H1 (cell line): Measurements from ENCODE around the gene ANXA2. TPM values are rescaled to one million over a fixed set of nuclear protein-coding genes. Genes with fewer than 3 reads are reported as not detected.

Experiments
- BCL11A ChIP-seq, 2 experiments: IDR thresholded peaks; one replicate each; pipeline ENCODE4 v1.6.1; 2011; ENCODE audit warnings: low read depth in 2 of 2, low read length in 2 of 2, mild to moderate bottlenecking in 2 of 2
- CBX5 ChIP-seq: fragments of 300-800, 300-1000 bp; sonication (generic); IDR thresholded peaks from 2 replicates; pipeline ENCODE4 v1.7.1; 2016; ENCODE audit warnings: antibody characterized with exemption, low read length, low read depth
- CEBPB ChIP-seq: IDR thresholded peaks from 2 replicates; pipeline ENCODE4 v1.6.1; 2012; ENCODE audit warnings: low read depth, low read length
- CHD2 ChIP-seq: IDR thresholded peaks from 2 replicates; pipeline ENCODE4 v1.6.1; 2012; ENCODE audit warnings: low read length, improper control_type of control experiment
- CHD7 ChIP-seq: fragments of 300-600 bp; sonication (generic); IDR thresholded peaks from 2 replicates; pipeline ENCODE4 v1.7.1; 2012; ENCODE audit warnings: low read length, moderate library complexity, mild to moderate bottlenecking, inconsistent platforms; ENCODE audit not compliant: insufficient replicate concordance
- CREB1 ChIP-seq: IDR thresholded peaks from 2 replicates; pipeline ENCODE4 v1.6.1; 2012; ENCODE audit warnings: inconsistent platforms
- JUND ChIP-seq: IDR thresholded peaks from 2 replicates; pipeline ENCODE4 v1.6.1; 2011; ENCODE audit warnings: mild to moderate bottlenecking, improper control_type of control experiment, low read length
- MAFK ChIP-seq: IDR thresholded peaks from 2 replicates; pipeline ENCODE4 v1.6.1; 2012; ENCODE audit warnings: low read depth, mild to moderate bottlenecking, improper control_type of control experiment, low read length
- POLR2A ChIP-seq, 2 experiments: IDR thresholded peaks; 1 replicate in 1 of 2; 2 replicates in 1 of 2; pipeline ENCODE4 v1.6.1; 2011; ENCODE audit warnings: low read depth in 2 of 2, low read length in 2 of 2, mild to moderate bottlenecking in 2 of 2; ENCODE audit errors: control extremely low read depth in 1 of 2
- YY1 ChIP-seq: IDR thresholded peaks from 2 replicates; pipeline ENCODE4 v1.6.1; 2011; ENCODE audit warnings: low read depth, mild to moderate bottlenecking, low read length
- ZNF274 ChIP-seq: IDR thresholded peaks from 2 replicates; pipeline ENCODE4 v1.7.0; 2012; ENCODE audit warnings: low read length, borderline replicate concordance; ENCODE audit errors: extremely low read depth
- polyA plus RNA-seq, 7 experiments: library from polyadenylated mRNA; depleted of rRNA in 3 of 7; stranded (reverse) in 5 of 7; unstranded in 2 of 7; fragments of >200 nt in 5 of 7; fragments of 200-250 nt in 2 of 7; gene quantifications; 1 replicate in 5 of 7; 2 replicates in 1 of 7; 4 replicates in 1 of 7; pipeline versions ENCODE4 v1.2.1 to v1.2.3, GENCODE V29; 2011 to 2013; ENCODE audit warnings: missing spikeins in 2 of 7, mixed read lengths in 2 of 7
- total RNA-seq: library from RNA; stranded (reverse); fragmentation: NEBNext Ultra II Directional; extraction: Animal tissue kit (Norgen Biotek cat#: 25700); gene quantifications from 2 replicates; pipeline ENCODE4 v1.2.1, GENCODE V29; 2021

ANXA2 gene
- total and polyA plus RNA-seq, 2 of the 8 experiments (the other 6 are each of a cell fraction or from before 2014, with no cell fraction given) = 178 to 217 TPM

- TF ChIP-seq CHD7 (no peak), POLR2A (IDR thresholded peaks at IDR 0.05; ENCODE audit: control extremely low read depth in 1 of 2, low read depth in 2 of 2, low read length in 2 of 2) (no peak), ZNF274 (no peak), JUND (no peak), CHD2 (no peak), YY1 (no peak), MAFK (no peak), BCL11A (IDR thresholded peaks at IDR 0.05; ENCODE audit: low read depth in 2 of 2, low read length in 2 of 2) (no peak), CREB1 (no peak), CBX5 (no peak), CEBPB (no peak)
These were observed 34.7 kb downstream of the ANXA2 start (continued) for GRCh38 chr15:60363087-60363549.
